ENCODE measurements around the gene PEF1. TPM values are rescaled to one million over a fixed set of nuclear protein-coding genes. Genes with fewer than 3 reads are reported as not detected.
A peak's percentile ranks its signal among the peaks of the same experiment; 100 is the strongest.
"Not testable (repeated sequence)": the region's sequence is repeated elsewhere in the genome, so short reads cannot be mapped to it uniquely, and the experiment has no call there.

The PEF1 gene
- total RNA-seq, 1 donor from 2014 or later: 34.1 TPM

DNA sequence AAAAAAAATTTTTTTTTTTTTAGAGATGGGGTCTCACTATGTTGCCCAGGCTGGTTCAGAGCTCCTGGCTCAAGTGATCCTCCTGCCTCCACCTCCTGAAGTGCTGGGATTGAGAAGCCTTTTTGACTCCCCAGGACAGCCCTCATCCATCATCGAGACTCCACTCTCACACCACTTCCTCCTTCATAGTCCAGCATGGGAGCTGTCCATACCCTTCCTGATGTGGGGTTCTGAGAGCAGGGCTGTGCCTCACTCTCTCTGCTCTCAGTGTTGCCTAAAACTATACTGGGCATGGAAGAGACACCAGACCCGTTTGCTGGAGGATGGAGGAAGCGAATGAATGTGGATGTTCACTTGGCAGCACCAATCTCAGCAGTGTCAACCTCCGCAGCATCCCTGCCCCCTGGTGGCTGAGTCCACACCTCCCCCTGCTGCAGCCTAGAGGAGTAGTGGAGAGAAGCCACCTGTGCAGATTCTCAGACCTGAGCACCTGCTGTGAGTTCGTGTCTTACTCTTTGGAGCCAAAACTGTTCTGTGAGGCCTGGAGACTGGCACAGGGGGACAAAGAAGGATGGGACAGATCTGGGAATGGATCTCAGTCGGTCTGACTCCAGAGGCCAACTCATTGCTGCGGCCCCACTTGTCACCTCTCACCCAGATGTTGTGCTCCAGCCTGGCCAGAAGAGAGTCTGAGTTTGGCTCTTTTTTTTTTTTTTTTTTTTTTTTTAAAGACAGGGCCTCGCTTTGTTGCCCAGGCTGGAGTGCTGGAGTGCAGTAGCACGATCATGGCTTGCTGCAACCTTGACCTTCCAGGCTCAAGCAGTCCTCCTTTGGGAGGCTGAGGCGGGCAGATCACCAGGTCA, 50.7 kb downstream of the PEF1 start:
- intact Hi-C loops (cut with micrococcal nuclease): no loop called here
- ATAC-seq (peak; percentile 83), DNase-seq (peak; percentile 85)

DNA sequence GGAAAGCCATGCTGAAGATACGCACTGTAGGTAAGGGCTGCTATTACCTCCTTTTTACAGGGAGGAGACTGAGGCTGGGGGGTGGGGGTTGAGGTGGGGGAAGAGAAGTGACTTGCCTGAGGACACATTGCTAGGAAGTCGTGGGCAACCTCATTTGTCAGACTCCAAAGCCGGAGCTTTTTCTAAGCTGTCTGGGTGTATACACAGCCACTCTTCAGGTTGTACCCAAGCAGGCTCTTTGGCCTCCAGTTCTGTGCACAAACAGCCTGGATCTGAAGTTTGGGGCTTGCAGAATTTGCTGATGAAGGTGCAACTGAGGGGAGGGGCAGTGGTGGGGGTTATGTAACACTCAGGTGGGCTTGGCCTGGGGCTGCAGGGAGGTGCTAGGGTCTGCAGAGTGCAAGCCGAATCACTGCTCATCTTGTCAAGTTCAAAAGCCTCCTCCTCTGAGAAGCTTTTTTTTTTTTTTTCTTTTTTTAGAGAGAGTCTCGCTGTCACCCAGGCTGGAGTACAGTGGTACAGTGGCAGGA, 51.5 kb downstream of the PEF1 start:
- no peak for ATAC-seq
- intact Hi-C loops (cut with micrococcal nuclease): no loop called here
- no peak for DNase-seq

DNA sequence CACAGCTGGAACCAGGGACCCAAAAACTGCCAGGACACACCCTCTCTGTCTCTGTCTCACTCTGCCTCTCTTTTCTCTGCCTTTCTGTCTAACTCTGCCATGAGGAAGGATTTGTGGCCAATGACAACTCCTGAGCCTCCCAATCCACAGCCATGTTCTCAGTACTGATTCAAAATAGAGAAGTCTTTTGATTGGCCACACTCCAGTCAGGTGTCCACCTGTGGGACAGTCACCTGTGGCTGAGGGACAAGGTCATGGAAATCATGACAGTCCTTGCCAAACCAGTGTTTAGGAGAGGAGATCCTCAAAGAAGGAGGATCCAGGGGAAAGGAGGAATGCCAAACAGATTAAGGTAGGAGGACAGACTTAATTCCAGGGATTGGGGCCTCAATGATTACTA, 52.5 kb downstream of the PEF1 start:
- no peak for ATAC-seq
- DNase-seq: no peak
- intact Hi-C loops (cut with micrococcal nuclease): no loop called here

DNA sequence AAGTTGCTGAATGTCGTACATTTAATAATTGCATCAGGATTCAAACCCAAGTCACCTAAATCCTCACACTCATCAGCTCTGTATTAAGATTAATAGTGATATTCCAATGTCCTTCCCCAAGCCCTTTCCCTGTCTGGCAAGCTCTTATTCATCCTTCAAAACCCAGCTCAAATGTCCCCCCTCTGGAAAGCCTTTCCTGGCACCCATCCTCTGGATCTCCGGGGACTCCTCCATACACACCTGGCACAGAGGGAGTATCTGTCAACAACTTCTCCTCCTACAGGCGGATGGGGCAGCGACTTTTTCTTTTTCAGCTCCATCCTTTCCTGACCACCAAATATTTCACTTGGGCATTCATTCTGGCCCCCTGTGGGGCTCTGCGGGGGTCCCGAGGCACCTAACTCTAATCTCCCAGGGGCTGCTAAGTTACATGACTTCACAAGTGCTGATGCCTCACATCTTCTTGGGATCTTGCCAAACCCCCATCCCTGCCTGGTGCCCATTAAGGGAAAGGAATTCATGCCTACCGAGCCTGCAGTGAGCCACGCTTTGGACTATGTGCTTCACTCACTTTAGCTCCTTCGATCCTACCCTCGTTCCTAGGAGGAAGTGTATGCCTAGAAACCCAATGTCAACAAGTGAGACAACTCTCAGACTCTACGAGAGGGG, 53.1 kb downstream of the PEF1 start:
- DNase-seq: no peak
- no peak for ATAC-seq
- intact Hi-C loops (cut with micrococcal nuclease): no loop called here

DNA sequence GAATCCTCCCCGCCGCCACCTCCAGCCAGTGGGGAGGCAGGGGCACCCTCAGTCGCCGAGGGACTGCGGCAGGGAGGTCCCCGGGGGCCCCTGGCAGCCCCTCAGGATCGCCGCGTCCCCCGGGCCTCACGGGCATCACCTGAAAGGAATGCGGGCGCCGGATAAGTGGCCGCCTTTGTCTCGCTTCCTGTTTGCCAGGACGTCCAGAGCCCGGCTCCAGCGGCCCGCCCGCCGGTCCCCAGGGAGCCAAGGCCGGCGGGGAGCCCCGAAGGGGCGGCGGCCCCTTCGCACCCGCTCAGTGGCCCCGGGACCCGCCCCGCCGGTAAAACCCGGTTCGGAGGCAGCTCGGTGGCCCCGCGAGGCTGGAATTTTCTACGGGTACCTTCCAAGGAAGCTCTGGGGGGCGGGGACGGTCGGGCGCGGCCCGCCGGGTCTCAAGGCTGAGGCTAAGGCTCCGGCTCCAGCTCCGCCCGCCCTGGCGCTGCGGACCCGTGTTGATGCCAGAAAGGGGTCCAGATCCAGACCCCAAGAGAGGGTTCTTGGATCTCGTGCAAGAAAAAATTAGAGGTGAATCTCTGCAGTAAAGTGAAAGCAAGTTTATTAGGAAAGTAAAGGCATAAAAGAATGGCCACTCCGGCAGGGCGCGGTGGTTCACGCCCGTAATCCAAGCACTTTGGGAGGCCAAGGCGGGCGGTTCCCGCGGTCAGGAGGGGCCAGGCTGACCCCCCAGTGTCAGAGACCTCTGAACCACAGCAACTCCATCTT, 55.7 kb downstream of the PEF1 start:
- peak; percentile 23 for ATAC-seq
- peak; percentile 69 for DNase-seq
- intact Hi-C loops (cut with micrococcal nuclease): no loop called here

DNA sequence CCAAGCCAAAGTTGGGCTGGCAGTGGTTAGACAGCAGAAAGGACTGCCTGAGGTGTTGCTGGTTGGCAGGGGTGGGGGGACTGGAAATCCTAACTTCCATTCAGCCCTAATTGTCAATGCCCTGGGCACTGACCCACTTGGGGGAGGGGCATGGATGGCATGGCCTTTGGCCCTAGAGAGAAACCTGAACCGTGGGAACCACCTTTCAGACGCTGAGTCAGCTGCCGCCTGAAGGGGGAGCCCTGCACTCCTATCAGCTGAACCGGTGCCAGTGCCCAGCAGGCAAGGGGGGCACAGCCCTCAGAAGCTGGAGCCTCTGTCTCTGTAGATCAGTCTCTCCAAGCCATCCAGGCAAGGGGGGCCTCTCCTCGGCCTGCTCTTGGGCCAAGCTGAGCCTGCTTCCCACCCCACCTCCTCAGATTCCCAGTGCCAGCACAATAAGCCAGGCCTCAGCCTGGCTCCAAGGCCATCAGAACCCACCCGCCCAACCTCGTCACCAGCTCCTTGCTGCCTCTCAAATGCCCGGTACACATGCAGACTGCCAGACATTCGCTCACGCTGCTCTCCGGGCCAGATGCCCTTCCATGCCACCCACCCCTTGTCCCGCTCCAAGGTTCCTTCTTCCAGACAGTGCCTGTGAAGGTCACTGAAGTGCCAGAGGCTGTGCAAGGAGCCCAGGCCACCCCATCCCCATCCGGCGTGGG, 56.8 kb downstream of the PEF1 start:
- DNase-seq (peak; percentile 85), ATAC-seq (peak; percentile 52)
- intact Hi-C loops (cut with micrococcal nuclease): no loop called here

DNA sequence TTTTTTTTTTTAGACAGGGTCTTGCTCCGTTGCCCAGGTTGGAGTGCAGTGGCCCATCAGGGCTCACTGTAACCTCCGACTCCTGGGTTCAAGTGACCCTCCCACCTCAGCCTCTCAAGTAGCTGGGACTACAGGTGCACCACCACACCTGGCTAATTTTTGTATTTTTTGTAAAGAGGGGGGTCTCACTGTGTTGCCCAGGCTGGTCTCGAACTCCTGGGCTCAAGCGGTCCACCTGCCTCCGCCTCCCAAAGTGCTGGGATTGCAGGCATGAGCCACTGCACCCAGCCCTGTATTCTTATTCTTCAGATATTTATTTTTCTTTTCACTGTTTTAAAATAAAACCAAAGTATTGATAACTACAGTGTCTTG, 57.4 kb downstream of the PEF1 start:
- intact Hi-C loops (cut with micrococcal nuclease); DNase-seq; ATAC-seq: not testable (repeated sequence)

DNA sequence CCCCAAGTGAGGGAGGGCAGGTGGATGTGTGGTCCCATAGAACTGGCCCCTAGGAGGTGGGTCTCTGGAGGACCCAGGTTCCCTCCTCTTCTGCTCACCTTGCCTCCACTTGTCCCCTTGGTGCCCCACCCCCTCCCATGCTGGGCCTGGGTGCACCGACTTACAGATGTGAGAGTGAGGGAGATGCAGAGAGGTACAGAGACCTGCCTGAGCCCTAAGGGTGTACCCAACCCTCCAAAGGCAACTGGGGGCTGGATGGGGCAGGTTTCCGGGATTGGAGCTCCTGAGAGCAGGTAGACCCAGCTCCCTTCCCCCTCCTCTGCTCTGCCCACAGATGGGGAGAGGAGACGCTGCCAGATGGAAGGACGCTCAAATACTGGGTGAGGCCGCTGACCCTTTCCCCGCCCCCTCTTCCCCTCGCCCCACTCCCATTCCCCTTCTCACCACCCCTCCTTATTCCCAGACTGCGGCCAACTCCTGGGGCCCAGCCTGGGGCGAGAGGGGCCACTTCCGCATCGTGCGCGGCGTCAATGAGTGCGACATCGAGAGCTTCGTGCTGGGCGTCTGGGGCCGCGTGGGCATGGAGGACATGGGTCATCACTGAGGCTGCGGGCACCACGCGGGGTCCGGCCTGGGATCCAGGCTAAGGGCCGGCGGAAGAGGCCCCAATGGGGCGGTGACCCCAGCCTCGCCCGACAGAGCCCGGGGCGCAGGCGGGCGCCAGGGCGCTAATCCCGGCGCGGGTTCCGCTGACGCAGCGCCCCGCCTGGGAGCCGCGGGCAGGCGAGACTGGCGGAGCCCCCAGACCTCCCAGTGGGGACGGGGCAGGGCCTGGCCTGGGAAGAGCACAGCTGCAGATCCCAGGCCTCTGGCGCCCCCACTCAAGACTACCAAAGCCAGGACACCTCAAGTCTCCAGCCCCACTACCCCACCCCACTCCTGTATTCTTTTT, 58.0 kb downstream of the PEF1 start:
- intact Hi-C loops (cut with micrococcal nuclease): no loop called here
- ATAC-seq (no peak), DNase-seq (no peak)

DNA sequence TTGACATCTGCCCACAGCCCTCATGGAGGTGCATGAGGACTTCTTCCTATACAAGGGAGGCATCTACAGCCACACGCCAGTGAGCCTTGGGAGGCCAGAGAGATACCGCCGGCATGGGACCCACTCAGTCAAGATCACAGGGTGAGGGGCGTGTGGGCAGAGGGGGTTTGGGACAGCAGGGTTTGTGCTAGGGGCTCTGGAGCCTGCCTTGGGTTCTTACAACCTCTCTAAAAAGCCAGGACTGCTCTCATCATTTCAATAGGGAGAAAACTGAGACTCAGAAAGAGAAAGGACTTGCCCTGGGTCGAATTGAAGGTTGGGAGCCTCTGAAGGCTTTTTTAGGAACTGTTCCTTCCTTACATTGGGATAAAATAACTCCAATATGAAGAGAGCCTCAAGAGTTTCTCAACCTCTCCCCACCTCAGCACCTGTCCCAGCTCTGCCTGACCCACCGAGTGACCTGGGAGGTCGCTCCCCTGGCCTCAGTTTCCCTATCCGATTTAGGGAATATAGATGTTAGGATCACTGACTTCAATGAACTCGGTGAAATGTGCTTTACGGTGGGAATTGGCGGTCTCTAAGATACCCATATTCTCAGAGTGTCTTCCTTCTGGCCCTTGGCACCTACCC, 58.8 kb downstream of the PEF1 start:
- intact Hi-C loops (cut with micrococcal nuclease): no loop called here
- ATAC-seq: no peak
- no peak for DNase-seq

DNA sequence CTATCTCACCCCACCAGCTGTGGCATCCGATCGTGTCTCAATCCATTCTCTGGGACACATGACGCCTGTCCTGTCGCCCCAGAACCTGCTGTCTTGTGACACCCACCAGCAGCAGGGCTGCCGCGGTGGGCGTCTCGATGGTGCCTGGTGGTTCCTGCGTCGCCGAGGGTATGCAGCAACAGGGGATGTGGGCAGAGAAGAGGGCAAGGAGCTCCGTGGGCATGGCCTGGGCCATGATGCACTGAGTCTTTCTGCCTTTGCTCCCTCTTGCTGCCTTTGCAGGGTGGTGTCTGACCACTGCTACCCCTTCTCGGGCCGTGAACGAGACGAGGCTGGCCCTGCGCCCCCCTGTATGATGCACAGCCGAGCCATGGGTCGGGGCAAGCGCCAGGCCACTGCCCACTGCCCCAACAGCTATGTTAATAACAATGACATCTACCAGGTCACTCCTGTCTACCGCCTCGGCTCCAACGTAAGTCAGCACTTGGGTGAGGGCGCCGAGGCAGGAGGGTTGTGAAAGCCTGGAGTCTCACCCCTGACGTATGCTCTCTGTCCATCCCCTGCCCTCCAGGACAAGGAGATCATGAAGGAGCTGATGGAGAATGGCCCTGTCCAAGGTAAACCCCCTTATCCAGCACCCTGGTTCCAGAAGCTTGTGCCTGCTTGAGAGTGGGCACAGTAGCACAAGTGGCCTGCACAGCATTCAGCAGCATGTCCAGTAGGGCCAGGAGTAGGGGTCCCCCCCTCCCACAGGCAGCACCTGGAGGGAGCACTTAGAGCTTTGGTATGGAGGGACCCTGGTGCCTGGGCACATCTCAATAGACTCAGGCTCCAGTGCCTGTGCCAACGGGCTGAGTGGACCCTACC, 59.6 kb downstream of the PEF1 start:
- intact Hi-C loops (cut with micrococcal nuclease): no loop called here
- DNase-seq (no peak), ATAC-seq (no peak)

DNA sequence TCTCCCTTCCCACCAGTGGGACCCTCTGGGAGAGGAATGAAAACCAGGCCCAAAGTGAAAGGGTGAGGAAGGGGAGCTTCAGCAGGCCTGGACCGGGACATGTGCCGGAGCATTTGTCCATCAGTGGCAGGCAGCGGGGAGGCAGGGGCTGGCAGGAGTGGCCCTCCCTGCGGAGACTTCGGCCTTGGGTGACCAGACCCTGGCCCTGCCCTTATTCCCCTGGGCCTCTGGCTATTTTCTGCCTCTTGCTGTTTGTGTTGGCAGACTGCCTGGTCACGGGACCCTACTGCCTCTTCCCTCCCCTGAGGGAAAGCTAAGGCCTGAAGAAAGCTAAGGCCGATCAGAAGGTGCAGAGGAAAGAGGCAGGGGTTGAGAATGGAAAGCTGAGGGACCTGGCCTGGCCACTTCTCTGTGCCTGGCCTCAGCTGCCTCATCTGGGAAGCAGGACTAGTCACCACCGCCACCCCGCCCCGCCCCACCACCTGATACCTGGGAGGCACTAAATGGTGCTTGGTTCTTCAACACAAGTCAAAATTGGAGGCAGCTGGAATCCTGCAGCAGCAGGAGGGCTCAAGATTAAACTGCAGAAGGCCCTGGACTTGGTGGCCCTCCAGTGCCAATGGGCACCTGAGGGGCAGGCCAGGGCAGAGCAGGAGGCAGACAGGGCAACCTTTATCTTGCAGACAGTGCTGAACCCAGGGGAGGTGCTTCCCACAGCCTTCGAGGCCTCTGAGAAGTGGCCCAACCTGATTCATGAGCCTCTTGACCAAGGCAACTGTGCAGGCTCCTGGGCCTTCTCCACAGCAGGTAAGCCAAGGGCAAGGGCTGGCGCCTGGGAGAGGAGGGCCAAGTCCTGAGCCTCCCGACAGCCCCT, 60.4 kb downstream of the PEF1 start:
- peak; percentile 58 for ATAC-seq
- intact Hi-C loops (cut with micrococcal nuclease): no loop called here

DNA sequence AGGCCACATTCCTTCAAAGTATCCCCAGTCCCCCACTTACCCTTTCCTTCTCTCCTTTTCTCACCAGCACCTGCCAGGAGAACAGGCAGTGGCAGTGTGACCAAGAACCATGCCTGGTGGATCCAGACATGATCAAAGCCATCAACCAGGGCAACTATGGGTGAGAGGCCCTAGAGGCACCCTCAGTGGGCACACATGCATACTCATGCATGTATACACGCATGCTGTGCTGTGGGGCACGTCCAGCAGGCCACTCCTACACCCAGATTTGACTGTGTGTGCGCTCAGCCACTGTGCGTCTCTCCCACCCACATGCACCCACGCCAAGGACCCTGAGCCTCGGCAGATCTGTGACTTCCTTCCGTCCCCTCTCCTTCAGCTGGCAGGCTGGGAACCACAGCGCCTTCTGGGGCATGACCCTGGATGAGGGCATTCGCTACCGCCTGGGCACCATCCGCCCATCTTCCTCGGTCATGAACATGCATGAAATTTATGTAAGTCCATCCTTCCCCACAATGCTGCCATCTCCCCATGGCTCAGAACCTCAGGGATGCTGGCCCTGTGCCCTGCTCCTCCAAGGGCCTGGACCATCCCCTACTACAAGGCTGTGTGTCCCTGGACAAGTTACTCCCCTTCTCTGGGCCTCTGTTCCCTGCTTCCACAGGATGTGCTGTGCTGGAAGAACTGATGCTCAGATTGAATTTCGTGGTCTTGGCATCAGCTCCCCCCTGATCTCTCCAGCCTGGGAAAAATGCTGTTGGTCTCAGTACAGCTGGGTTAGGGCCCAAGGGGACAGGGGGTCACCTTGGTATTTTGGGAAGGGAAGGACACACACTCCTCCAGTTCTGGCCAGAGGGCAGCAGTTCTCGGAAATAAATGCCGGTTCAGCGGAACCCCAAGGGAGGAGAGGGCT, 61.3 kb downstream of the PEF1 start:
- peak; percentile 52 for DNase-seq
- intact Hi-C loops (cut with micrococcal nuclease): no loop called here
- ATAC-seq: peak; percentile 5

More for the DNA sequence above, 60.4 kb downstream of the PEF1 start:
- peak; percentile 89 for DNase-seq

DNA sequence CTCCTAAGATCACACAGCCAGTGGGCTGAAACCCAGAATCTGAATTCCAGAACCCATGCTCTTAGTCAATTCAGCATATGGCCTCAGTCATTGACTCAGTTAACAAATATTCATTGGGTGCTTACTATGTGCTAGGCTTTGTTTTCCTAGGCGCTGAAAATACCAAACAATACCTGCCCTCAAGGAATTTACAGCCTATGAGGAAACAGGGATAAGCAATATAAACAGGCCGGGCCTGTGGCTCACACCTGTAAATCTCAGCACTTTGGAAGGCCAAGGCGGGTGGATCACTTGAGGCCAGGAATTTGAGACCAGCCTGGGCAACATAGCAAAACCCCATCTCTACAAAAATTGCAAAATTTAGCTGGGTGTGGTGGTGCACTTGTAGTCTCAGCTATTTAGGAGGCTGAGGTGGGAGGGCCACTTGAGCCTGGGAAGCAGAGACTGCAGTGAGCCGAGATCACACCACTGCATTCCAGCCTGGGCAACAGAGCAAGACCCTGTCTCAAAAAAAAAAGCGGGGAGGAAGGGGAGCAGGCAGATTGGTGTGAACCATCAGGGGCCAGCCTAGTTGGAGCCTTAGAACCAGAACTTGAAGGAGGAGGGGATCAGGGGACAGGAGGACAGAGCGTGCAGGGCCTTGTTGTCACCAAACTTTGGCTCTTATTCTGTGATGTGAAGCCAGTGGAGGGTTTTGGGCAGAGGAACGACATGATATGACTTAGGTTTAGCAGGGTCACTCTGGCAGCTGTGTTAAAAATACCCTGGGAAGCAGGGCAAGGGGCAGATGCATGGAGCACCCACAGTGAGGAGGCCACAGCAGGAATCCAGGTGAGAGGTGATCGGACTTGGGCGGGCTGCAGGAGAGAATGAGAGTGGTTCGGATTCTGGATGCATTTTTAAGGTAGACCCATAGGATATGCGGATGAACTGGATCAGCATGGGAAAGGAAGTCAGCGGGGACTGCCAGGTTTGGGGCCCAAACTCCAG, 62.6 kb downstream of the PEF1 start:
- intact Hi-C loops (cut with micrococcal nuclease): no loop called here
- ATAC-seq (peak; percentile 64), DNase-seq (peak; percentile 66)
